ENCODE results near the gene ARPC1A.

GRCh38 chr7:99408379-99409191, 82.9 kb downstream of the ARPC1A start, which contains the start of the genes BUD31 and PDAP1:
- no peak for TF ChIP-seq CTCF (conservative IDR thresholded peaks at IDR 0.05; ENCODE audit: low read depth, low read length)
- TF ChIP-seq EZH2 (IDR thresholded peaks at IDR 0.05; ENCODE audit: low read length, unreplicated experiment) = no peak
